CD4-positive, CD25-positive, alpha-beta regulatory T cell (primary cell): Measurements from ENCODE around the gene ASAH2B. TPM values are rescaled to one million over a fixed set of nuclear protein-coding genes. Genes with fewer than 3 reads are reported as not detected.
A peak's percentile ranks its signal among the peaks of the same experiment; 100 is the strongest.
"Not testable (repeated sequence)": the region's sequence is repeated elsewhere in the genome, so short reads cannot be mapped to it uniquely, and the experiment has no call there.

Experiments used
- ATAC-seq, 2 donors: fragments of 150-1000 bp; cut with Tn5 transposase; one replicate each; pipeline ENCODE4 v1.10.0; 2021; ENCODE audit warnings: low read depth in 2 of 2, moderate number of reproducible peaks in 2 of 2, moderate library complexity in 1 of 2
- DNase-seq, 3 donors: peaks; one replicate each; pipeline versions ENCODE4 v3.0.0 to v3.0.0-alpha.2; 2012 to 2022; ENCODE audit warnings: mixed read lengths in 1 of 3
- H3K27ac ChIP-seq: one replicate; pipeline ENCODE4 v1.7.0; 2013; ENCODE audit warnings: mild to moderate bottlenecking, low read length; ENCODE audit not compliant: insufficient read depth, poor library complexity, severe bottlenecking
- H3K27me3 ChIP-seq: one replicate; pipeline ENCODE4 v1.7.0; 2013; ENCODE audit warnings: low read length; ENCODE audit not compliant: control insufficient read depth, insufficient read depth
- H3K36me3 ChIP-seq: one replicate; pipeline ENCODE4 v1.7.0; 2013; ENCODE audit warnings: mild to moderate bottlenecking, low read length, moderate library complexity; ENCODE audit not compliant: control insufficient read depth, insufficient read depth
- H3K4me1 ChIP-seq: 2 replicates; pipeline ENCODE4 v1.7.0; 2013; ENCODE audit warnings: mild to moderate bottlenecking, low read length; ENCODE audit not compliant: insufficient read depth, control insufficient read depth, poor library complexity, severe bottlenecking
- H3K4me3 ChIP-seq: one replicate; pipeline ENCODE4 v1.7.0; 2013; ENCODE audit warnings: low read depth, mild to moderate bottlenecking, low read length, moderate library complexity
- H3K9me3 ChIP-seq, 2 experiments: 1 replicate in 1 of 2; 2 replicates in 1 of 2; pipeline ENCODE4 v1.7.0; 2013; ENCODE audit warnings: low read length in 2 of 2, mild to moderate bottlenecking in 1 of 2, moderate library complexity in 1 of 2; ENCODE audit not compliant: control insufficient read depth in 2 of 2
- H3K27ac Mint-ChIP-seq, 3 donors: one replicate each; pipeline ENCODE4 v1.8.0; 2020 to 2022; ENCODE audit warnings: mild to moderate bottlenecking in 3 of 3, mixed read lengths in 3 of 3, moderate library complexity in 2 of 3
- H3K27me3 Mint-ChIP-seq: one replicate; pipeline ENCODE4 v1.8.0; 2022; ENCODE audit warnings: mild to moderate bottlenecking, mixed read lengths
- H3K36me3 Mint-ChIP-seq: one replicate; pipeline ENCODE4 v1.8.0; 2020; ENCODE audit warnings: mixed read lengths
- H3K4me1 Mint-ChIP-seq, 4 donors: one replicate each; pipeline ENCODE4 v1.8.0; 2020 to 2022; ENCODE audit warnings: mixed read lengths in 4 of 4, mild to moderate bottlenecking in 1 of 4
- H3K4me3 Mint-ChIP-seq, 4 donors: one replicate each; pipeline ENCODE4 v1.8.0; 2020 to 2022; ENCODE audit warnings: mild to moderate bottlenecking in 4 of 4, mixed read lengths in 4 of 4, moderate library complexity in 3 of 4
- H3K9me3 Mint-ChIP-seq, 7 donors: one replicate each; pipeline ENCODE4 v1.8.0; 2020 to 2022; ENCODE audit warnings: mixed read lengths in 7 of 7, mild to moderate bottlenecking in 3 of 7, moderate library complexity in 2 of 7
- polyA plus RNA-seq, 4 donors: library from polyadenylated mRNA; unstranded; fragments of 300-500 nt; fragmentation: Illumina TruSeq; gene quantifications; one replicate each; pipeline ENCODE4 v1.2.3, GENCODE V29; 2021
- total RNA-seq: library from RNA; stranded (reverse); gene quantifications from one replicate; pipeline ENCODE4 v1.2.3, GENCODE V29; 2022

Gene ASAH2B
- total and polyA plus RNA-seq, 5 donors from 2014 or later: 1.2 to 6.0 (median 2.2) TPM

DNA sequence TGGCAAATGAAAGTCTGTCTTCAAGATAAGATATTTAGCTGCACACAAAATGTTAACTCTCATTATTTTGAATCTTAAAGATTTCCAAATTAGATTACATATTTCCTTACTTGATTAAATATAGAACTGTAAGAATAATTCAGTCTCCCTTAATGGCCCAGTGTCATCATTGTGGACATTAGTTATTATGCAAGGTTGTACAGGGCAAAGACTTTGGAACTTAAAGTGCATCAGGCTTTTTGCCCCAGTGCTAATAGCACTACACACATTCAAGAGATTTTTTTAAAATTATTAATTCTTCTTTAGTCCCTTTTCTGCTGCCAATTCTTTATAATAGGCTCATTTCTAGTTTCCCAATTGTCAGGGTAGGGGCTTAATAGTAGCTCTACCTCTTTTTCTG lies 42.3 kb downstream of the ASAH2B start:
- not testable (repeated sequence) for H3K27ac ChIP-seq, H3K27me3 Mint-ChIP-seq, H3K4me3 Mint-ChIP-seq, H3K27ac Mint-ChIP-seq, H3K36me3 Mint-ChIP-seq, H3K9me3 Mint-ChIP-seq, DNase-seq, H3K4me1 Mint-ChIP-seq, H3K36me3 ChIP-seq, H3K4me3 ChIP-seq, H3K4me1 ChIP-seq, ATAC-seq, H3K27me3 ChIP-seq, H3K9me3 ChIP-seq

DNA sequence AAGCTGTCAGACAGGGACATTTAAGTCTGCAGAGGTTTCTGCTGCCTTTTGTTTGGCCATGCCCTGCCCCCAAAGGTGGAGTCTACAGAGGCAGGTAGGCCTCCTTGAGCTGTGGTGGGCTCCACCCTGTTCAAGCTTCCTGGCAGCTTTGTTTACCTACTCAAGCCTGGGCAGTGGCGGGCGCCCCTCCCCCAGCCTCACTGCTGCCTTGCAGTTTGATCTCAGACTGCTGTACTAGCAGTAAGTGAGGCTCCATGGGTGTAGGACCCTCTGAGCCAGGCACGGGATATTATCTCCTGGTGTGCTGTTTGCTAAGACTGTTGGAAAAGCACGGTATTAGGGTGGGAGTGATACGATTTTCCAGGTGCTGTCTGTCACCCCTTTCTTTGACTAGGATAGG lies 48.2 kb downstream of the ASAH2B start:
- DNase-seq: peak in 1 of 3 donors; percentile 56
- not testable (repeated sequence) for ATAC-seq, H3K9me3 ChIP-seq, H3K4me1 Mint-ChIP-seq, H3K27ac ChIP-seq, H3K4me3 Mint-ChIP-seq, H3K36me3 ChIP-seq, H3K27me3 Mint-ChIP-seq, H3K4me3 ChIP-seq, H3K36me3 Mint-ChIP-seq, H3K4me1 ChIP-seq, H3K27ac Mint-ChIP-seq, H3K27me3 ChIP-seq
- H3K9me3 Mint-ChIP-seq: peaks cover 0 to 11% (median 4%) of the 10 kb centered on the region in 7 donors

DNA sequence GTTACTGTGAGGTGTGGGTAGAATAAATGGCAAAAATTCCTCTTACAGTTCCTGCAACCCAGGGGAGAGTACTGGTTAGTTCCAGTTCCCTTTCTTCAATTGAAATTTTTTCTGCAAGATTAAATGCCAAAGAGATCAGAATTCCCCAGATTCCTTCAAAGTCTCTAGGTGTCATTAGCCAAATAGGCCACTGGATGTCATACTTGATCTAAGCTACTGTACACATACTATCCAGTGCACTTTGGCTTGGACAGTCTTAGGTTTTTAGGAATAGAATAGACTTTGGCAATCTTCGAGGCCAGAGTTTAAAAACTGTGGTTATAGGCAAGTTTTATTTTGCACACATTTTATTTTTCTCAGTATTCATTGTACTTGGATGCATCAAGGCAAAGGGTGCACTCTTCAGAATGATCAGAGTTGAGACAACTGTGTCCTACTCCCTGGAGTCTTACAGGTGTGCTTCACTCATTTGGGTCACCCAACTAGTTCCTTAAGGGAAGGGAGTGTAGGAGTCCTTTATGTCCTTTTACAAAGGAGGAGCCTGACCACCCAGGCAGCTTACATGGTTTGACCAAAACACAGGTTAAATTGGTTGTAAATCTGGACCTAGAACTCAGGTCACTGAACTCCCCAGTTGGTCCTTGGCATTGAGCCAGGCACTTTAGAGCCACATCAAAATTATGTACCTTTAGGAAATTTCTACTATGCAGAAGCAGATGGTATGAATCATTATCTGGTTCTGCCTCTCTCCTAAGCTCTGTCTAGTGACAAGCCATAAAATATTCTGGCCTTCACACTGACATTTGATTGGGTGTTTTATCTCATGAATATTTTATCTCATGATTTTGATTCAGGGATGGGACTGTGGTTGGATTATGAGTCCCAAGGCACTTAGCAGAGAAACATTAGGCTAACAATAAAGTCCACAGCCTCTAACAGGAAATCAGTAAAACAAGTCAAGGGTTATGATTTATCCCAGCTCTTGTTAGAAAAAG lies 49.5 kb downstream of the ASAH2B start:
- H3K27ac ChIP-seq: no peak overlapping the region
- no peaks in the 10 kb centered on the region for H3K4me1 ChIP-seq
- H3K36me3 ChIP-seq: no peaks in the 10 kb centered on the region
- no peaks in the 10 kb centered on the region for H3K9me3 ChIP-seq
- Mint-ChIP-seq H3K36me3 (no peaks in the 10 kb centered on the region), H3K9me3 (peaks cover 0 to 11% (median 4%) of the 10 kb centered on the region in 7 donors), H3K27ac (no peak overlapping the region), H3K27me3 (peaks cover 19% of the 10 kb centered on the region), H3K4me1 (peaks cover 0 to 10% (median 4%) of the 10 kb centered on the region in 4 donors), H3K4me3 (no peak overlapping the region)
- no peak overlapping the region for H3K4me3 ChIP-seq
- DNase-seq (no peak), ATAC-seq (no peak)
- peaks cover 9% of the 10 kb centered on the region for H3K27me3 ChIP-seq

DNA sequence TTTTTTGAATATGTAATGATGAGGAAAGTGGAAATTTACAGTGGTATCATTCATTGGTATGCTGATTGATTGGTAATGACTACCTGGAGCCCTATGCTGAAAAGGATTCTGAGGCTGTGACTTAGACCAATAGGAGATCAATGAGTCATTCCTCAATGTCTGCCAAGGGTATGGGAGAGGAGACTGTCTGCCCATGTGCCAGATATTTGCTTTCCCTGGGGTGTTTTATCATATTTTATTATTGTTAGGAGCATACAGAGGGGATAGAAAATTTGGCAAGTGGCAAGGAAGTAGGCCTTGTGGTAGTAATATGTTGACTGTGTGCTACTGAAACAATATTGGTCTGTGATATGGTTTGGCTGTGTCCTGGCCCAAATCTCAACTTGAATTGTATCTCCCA lies 54.8 kb downstream of the ASAH2B start:
- no peak for ATAC-seq
- Mint-ChIP-seq H3K36me3 (no peaks in the 10 kb centered on the region), H3K27ac (no peak overlapping the region), H3K4me3 (no peak overlapping the region), H3K27me3 (peaks cover 32% of the 10 kb centered on the region), H3K9me3 (peaks cover 0 to 6% (median 0%) of the 10 kb centered on the region in 7 donors), H3K4me1 (no peaks in the 10 kb centered on the region)
- Histone ChIP-seq H3K36me3 (no peaks in the 10 kb centered on the region), H3K9me3 (no peaks in the 10 kb centered on the region), H3K4me1 (no peaks in the 10 kb centered on the region), H3K27me3 (peaks cover 11% of the 10 kb centered on the region), H3K27ac (no peak overlapping the region), H3K4me3 (no peak overlapping the region)
- no peak for DNase-seq

DNA sequence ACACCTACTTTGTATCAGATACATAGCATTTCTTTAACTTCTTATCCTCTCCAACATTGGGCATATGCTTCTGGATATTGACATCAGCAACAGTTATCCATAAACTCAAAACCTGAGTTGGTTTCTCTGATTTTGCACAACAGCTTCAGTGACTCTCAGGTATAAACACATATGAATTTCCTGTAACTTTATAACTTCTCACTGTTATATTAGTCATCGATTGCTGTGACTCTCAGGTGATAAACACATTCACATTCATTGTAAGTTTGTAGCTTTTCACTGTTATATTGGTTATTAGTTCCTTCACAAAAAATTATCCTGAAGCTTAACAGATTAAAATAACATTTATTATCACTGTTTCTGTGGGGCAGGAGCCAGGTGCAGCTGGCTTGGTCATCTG lies 57.0 kb downstream of the ASAH2B start:
- Histone ChIP-seq H3K4me3 (no peak overlapping the region), H3K4me1 (no peaks in the 10 kb centered on the region), H3K27ac (no peak overlapping the region), H3K36me3 (no peaks in the 10 kb centered on the region), H3K9me3 (no peaks in the 10 kb centered on the region), H3K27me3 (peaks cover 11% of the 10 kb centered on the region)
- DNase-seq: no peak
- Mint-ChIP-seq H3K27ac (no peak overlapping the region), H3K9me3 (peaks cover 0 to 6% (median 0%) of the 10 kb centered on the region in 7 donors), H3K4me1 (no peaks in the 10 kb centered on the region), H3K4me3 (no peak overlapping the region), H3K27me3 (peaks cover 45% of the 10 kb centered on the region), H3K36me3 (no peaks in the 10 kb centered on the region)
- ATAC-seq: no peak

DNA sequence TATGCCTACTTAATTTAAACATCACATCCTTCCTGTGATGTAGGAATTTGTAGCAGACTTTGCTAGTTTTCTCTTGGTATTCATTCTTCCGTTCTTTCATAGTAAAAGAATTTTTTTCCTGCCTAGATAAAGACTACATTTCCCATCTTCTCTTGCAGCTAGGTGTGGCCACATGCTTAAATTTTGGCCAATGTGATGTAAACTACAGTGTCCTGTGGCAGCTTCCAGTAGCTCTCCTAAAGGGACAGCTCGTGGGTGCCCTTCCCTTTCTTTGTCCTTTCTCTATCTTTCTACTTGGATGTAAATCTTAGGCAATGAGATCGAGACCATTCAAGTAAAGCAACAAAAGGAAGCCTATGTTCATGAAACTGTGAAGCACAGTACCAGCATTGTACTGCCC lies 58.6 kb downstream of the ASAH2B start:
- DNase-seq (no peak), ATAC-seq (no peak)
- Histone ChIP-seq H3K4me1 (no peaks in the 10 kb centered on the region), H3K4me3 (no peak overlapping the region), H3K27me3 (peaks cover 9% of the 10 kb centered on the region), H3K36me3 (no peaks in the 10 kb centered on the region), H3K9me3 (no peaks in the 10 kb centered on the region), H3K27ac (no peak overlapping the region)
- Mint-ChIP-seq H3K9me3 (peaks cover 0 to 6% (median 0%) of the 10 kb centered on the region in 7 donors), H3K27me3 (peaks cover 44% of the 10 kb centered on the region), H3K27ac (no peak overlapping the region), H3K36me3 (no peaks in the 10 kb centered on the region), H3K4me1 (no peaks in the 10 kb centered on the region), H3K4me3 (no peak overlapping the region)

DNA sequence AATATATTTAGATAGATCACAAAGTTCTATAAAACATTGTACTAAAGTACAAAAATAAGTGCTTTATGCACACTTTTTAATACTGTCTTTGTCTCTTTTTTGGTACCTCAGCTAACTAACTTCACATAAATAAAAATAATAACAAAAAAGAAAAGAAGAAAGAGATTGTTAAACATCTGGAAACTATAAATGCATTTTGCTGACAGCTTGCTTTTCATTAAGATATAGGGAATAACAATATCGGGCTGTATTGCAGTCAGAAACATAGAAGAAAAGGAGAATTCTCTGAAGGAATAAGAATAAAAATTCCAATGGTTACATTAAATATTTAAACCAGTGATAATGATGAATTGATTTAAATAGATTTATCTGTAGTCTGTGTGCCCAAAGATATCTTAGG lies 59.9 kb downstream of the ASAH2B start:
- no peak overlapping the region for H3K27ac ChIP-seq
- H3K9me3 Mint-ChIP-seq: peaks cover 0 to 6% (median 0%) of the 10 kb centered on the region in 7 donors
- H3K27me3 ChIP-seq: peaks cover 4% of the 10 kb centered on the region
- no peaks in the 10 kb centered on the region for H3K4me1 ChIP-seq
- no peaks in the 10 kb centered on the region for H3K4me1 Mint-ChIP-seq
- peaks cover 47% of the 10 kb centered on the region for H3K27me3 Mint-ChIP-seq
- no peak overlapping the region for H3K4me3 Mint-ChIP-seq
- H3K36me3 ChIP-seq: no peaks in the 10 kb centered on the region
- H3K27ac Mint-ChIP-seq: no peak overlapping the region
- no peak overlapping the region for H3K4me3 ChIP-seq
- DNase-seq (no peak), ATAC-seq (no peak)
- H3K36me3 Mint-ChIP-seq: no peaks in the 10 kb centered on the region
- no peaks in the 10 kb centered on the region for H3K9me3 ChIP-seq
